ENCODE results near the gene RGS3. TPM values are rescaled to one million over a fixed set of nuclear protein-coding genes. Genes with fewer than 3 reads are reported as not detected.

RGS3 gene
- total RNA-seq, 1 donor from 2014 or later: 36.7 TPM

DNA sequence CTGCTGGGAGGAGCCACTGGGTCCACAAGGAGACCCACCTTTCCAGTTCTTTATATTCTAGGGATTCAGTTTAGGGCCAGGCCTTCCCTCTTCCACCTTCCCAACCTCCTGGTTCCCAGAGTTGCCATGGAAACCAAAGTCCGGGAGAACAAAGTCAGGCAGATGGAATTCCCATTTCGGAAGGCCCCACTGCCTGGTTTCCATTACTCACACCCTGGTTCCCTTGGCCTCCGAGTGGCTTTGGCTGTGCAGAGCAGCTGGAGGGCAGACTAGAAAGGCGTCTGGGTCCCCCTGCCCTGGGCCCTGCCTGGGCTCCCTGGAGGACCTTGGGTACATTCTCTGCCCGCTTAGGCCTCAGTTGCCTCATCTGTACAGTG, 136.1 kb downstream of the RGS3 start:
- peak overlapping the region; percentile 93 for H3K27ac Mint-ChIP-seq (ENCODE audit: unreplicated experiment)
- TF ChIP-seq, protein P1, sequence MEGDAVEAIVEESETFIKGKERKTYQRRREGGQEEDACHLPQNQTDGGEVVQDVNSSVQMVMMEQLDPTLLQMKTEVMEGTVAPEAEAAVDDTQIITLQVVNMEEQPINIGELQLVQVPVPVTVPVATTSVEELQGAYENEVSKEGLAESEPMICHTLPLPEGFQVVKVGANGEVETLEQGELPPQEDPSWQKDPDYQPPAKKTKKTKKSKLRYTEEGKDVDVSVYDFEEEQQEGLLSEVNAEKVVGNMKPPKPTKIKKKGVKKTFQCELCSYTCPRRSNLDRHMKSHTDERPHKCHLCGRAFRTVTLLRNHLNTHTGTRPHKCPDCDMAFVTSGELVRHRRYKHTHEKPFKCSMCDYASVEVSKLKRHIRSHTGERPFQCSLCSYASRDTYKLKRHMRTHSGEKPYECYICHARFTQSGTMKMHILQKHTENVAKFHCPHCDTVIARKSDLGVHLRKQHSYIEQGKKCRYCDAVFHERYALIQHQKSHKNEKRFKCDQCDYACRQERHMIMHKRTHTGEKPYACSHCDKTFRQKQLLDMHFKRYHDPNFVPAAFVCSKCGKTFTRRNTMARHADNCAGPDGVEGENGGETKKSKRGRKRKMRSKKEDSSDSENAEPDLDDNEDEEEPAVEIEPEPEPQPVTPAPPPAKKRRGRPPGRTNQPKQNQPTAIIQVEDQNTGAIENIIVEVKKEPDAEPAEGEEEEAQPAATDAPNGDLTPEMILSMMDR (conservative IDR thresholded peaks at IDR 0.05): no peak
- H3K4me3 Mint-ChIP-seq: peak overlapping the region; percentile 54
- no peak for DNase-seq (ENCODE audit: low read depth, low spot score)
- no peaks in the 10 kb centered on the region for H3K9me3 Mint-ChIP-seq
- H3K27me3 Mint-ChIP-seq (ENCODE audit: low read depth): no peaks in the 10 kb centered on the region
- peaks cover 7% of the 10 kb centered on the region for H3K36me3 Mint-ChIP-seq (ENCODE audit: low read depth)
- peaks cover 65% of the 10 kb centered on the region for H3K4me1 Mint-ChIP-seq

DNA sequence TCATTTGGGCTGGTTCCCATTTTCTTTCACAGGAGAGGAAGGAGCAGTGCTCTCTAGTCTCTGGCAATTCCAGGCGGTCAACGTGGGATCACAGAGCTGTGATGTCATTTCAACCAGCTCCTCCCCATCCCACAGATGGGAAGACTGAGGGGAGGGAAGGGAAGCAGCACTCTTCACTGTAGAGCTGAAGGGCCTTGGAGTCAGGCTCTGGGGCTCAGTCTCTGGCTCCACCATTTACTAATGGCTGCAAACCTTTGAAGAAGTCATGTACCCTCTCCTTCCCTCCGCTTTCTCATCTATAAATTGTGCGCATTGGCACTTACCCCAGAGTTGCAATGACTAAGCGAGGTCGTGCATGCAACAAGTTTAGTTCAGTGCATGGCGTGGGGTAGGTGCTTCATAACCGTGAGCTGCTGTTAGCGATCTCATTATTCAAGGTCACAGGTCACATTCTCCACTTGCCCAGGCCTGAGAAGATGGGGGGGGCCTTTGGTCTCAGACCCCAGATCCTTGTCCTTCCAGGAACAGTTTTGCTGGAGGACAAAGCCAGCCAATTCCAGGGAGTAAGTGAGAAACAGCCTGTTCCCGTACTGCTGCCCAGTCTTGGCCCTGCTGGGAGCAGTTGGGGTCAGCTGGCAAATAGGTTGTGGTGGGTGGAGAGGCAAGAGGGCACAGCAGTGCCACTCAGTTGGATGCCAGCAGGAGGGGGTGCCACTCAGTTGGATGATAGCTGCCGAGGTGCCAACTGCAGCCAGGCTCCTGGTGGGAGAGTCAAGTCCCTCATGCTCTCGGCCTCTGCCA, 136.7 kb downstream of the RGS3 start:
- Mint-ChIP-seq H3K36me3 (ENCODE audit: low read depth) (peaks cover 7% of the 10 kb centered on the region), H3K9me3 (no peaks in the 10 kb centered on the region), H3K27me3 (ENCODE audit: low read depth) (no peaks in the 10 kb centered on the region), H3K4me1 (peaks cover 60% of the 10 kb centered on the region), H3K27ac (ENCODE audit: unreplicated experiment) (peak overlapping the region; percentile 93), H3K4me3 (peak overlapping the region; percentile 54)
- TF ChIP-seq, protein P1 (conservative IDR thresholded peaks at IDR 0.05): no peak
- no peak for DNase-seq (ENCODE audit: low read depth, low spot score)

DNA sequence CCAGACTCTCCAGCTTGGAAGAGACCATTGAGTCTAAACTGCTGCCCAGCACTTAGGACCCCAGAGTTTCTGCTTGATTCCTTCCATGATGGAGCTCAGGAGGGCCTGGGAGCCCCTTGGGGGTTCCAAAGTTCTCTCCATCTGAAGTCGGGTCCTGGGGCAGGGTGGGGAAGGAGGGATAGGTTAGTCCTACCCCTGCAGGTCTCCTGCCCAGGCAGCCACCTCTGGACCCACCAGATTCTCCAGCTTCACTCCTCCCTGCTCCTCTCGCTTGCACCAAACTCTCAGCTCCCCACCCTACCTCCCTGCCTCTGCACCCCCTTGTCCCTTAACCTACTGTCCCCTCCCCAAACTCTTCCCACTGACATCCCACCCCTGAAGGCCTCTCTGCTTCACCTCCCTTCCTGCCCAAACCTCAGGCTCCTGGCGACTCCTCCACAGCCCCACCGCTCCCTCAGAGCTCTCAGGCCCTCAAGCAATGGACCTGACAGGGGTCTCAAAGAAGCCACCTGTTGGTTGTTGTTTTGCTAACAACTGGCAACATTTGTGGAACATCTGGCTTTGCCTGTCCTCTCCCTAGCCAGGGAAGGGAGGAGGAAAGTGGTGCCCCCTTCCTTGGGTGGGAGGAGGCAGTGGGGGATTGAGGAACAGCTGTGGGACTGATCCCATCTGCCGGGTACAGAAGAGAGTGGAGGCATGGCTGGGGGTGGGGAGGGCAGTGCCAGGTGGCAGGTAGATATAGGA, 137.5 kb downstream of the RGS3 start:
- H3K4me3 Mint-ChIP-seq: peak overlapping the region; percentile 33
- H3K27ac Mint-ChIP-seq (ENCODE audit: unreplicated experiment): peak overlapping the region; percentile 93
- DNase-seq (ENCODE audit: low read depth, low spot score): no peak
- H3K9me3 Mint-ChIP-seq: no peaks in the 10 kb centered on the region
- peaks cover 5% of the 10 kb centered on the region for H3K36me3 Mint-ChIP-seq (ENCODE audit: low read depth)
- H3K4me1 Mint-ChIP-seq: peaks cover 55% of the 10 kb centered on the region
- TF ChIP-seq, protein P1 (conservative IDR thresholded peaks at IDR 0.05): no peak
- H3K27me3 Mint-ChIP-seq (ENCODE audit: low read depth): no peaks in the 10 kb centered on the region

DNA sequence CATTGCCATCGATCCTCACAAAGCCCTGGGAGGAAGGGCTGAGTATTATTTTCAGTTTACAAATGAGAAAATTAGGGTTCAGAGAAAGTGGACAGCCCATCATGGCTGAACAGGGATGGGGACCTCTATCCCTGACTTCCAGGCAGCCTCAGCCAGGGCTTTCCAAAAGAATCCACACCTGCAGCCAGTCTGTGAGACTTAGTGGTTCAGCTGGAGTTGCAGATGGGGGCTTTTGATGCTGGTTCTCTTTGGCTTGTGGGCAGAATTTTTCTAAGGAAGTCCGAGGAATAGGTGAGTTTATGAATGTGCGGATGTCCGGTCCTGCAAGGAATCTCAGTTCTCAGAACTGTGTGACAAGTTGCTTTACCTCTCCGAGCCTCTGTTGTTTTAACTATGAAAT, 138.1 kb downstream of the RGS3 start:
- no peak overlapping the region for H3K27ac Mint-ChIP-seq (ENCODE audit: unreplicated experiment)
- peaks cover 2% of the 10 kb centered on the region for H3K36me3 Mint-ChIP-seq (ENCODE audit: low read depth)
- no peaks in the 10 kb centered on the region for H3K27me3 Mint-ChIP-seq (ENCODE audit: low read depth)
- TF ChIP-seq, protein P1 (conservative IDR thresholded peaks at IDR 0.05): no peak
- H3K4me3 Mint-ChIP-seq: peak overlapping the region; percentile 73
- H3K9me3 Mint-ChIP-seq: no peaks in the 10 kb centered on the region
- no peak for DNase-seq (ENCODE audit: low read depth, low spot score)
- H3K4me1 Mint-ChIP-seq: peaks cover 50% of the 10 kb centered on the region

DNA sequence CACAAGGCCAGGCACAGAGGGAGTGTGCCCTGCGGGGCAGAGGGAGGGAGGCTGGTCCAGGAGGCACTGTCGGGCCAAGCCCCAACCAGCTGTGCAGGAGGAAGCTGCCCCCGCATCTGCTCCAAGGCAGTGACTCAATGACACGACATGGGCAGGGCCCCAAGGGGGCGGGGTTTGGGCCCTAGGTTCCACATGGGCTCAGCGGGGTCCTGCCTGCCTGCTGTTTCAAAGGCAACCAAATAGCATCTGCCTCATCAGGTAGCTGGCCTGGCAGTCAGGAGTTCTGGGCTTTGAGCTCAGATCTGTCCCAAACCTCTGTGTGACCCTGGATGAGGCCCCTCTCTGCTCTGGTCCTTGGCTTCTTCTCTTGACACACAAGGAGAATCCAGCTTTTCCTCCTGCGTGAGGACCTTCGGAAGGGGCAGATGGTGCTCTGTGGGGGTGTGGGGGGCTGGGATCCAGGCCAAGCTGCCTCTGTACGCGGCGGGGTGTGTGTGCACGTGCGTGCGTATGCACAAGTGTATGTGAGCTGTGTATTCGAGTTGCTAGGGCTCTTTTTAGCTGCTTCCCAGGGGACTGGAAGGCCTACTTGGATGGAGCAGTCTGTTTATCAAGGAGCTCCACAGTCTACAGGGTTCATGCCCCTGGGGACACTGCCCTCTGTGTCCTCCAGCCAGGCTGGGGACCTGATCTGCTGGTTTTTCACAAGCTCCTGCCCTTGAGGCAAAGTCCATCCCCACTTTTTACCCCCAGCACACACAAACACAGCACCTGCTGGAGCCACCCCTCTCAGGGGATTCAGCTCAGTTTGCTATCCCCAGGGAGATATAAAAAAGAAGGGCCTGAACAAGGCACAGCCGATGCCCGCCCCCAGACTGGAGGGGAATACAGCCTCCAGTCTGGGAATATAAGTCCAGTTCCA, 138.9 kb downstream of the RGS3 start:
- H3K36me3 Mint-ChIP-seq (ENCODE audit: low read depth): peaks cover 2% of the 10 kb centered on the region
- H3K27me3 Mint-ChIP-seq (ENCODE audit: low read depth): no peaks in the 10 kb centered on the region
- peak overlapping the region; percentile 57 for H3K27ac Mint-ChIP-seq (ENCODE audit: unreplicated experiment)
- H3K9me3 Mint-ChIP-seq: no peaks in the 10 kb centered on the region
- no peak for DNase-seq (ENCODE audit: low read depth, low spot score)
- peaks cover 48% of the 10 kb centered on the region for H3K4me1 Mint-ChIP-seq
- peak overlapping the region; percentile 73 for H3K4me3 Mint-ChIP-seq
- TF ChIP-seq, protein P1 (conservative IDR thresholded peaks at IDR 0.05): no peak
